ENCODE measurements around the gene NUDT21.
"Not testable (repeated sequence)": the region's sequence is repeated elsewhere in the genome, so short reads cannot be mapped to it uniquely, and the experiment has no call there.

The NUDT21 gene

DNA sequence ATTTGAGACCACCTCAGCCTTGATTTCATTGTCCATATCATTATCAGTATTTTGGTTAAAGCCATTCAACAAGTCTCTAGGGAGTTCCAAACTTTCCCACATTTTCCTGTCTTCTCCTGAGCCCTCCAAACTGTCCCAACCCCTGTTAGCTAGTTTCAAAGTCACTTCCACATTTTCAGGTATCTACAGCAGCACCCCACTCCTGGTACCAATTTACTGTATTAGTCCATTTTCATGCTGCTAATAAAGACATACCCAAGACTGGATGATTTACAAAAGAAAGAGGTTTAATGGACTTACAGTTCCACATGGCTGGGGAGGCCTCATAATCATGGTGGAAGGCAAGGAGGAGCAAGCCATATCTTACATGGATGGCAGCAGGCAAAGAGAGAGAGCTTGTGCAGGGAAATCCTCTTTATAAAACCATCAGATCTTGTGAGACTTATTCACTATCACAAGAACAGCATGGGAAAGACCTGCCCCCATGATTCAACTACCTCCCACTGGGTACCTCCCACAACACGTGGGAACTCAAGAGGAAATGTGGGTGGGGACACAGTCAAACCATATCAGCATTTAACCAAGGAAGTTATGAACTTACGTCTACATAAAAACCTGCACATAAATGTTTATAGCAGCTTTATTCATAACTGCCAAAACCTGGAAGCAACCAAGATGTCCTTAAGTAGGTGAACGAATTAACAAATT lies 70.2 kb downstream of the NUDT21 start:
- in situ Hi-C loops (cut with HindIII; ENCODE audit: low sequenced_read_pairs) = not testable (repeated sequence)
